ENCODE measurements around the gene ARCN1. TPM values are rescaled to one million over a fixed set of nuclear protein-coding genes. Genes with fewer than 3 reads are reported as not detected.
A peak's percentile ranks its signal among the peaks of the same experiment; 100 is the strongest.

The ARCN1 gene
- total RNA-seq, 2 donors from 2014 or later, result 116 to 125 TPM

DNA sequence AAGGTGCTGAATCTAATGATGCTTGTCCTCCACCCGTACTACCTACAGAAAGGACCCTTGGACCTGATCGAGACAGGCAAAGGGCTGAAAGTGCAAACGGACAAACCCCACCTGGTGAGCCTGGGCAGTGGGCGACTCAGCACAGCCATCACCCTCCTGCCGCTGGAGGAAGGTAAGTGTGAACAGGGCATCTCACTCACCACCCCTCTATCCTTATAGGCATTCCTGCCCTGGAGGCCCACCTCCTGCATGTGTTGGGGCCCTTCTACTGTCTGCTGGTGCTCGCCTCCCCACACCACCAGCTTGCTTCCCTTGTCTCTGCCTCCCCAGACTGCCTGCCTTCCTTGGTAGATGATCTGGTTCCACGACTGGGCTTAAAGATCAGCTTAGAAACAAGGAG lies 42.3 kb downstream of the ARCN1 start:
- ATAC-seq (ENCODE audit: insufficient number of reproducible peaks, low FRiP score, low read depth) (no peak), DNase-seq (ENCODE audit: low spot score) (no peak)
- Histone ChIP-seq H3K4me3 (no peak overlapping the region), H3K27me3 (replicated peaks; ENCODE audit: insufficient read depth) (no peaks in the 10 kb centered on the region), H3K9me3 (no peaks in the 10 kb centered on the region), H3K36me3 (peaks cover 25% of the 10 kb centered on the region), H3K4me1 (ENCODE audit: control insufficient read depth in 1 of 2, low read depth in 2 of 2) (peaks cover 25 to 55% of the 10 kb centered on the region in 2 donors), H3K27ac (peak overlapping the region; percentile 5 to 89)
- TF ChIP-seq, protein P1, sequence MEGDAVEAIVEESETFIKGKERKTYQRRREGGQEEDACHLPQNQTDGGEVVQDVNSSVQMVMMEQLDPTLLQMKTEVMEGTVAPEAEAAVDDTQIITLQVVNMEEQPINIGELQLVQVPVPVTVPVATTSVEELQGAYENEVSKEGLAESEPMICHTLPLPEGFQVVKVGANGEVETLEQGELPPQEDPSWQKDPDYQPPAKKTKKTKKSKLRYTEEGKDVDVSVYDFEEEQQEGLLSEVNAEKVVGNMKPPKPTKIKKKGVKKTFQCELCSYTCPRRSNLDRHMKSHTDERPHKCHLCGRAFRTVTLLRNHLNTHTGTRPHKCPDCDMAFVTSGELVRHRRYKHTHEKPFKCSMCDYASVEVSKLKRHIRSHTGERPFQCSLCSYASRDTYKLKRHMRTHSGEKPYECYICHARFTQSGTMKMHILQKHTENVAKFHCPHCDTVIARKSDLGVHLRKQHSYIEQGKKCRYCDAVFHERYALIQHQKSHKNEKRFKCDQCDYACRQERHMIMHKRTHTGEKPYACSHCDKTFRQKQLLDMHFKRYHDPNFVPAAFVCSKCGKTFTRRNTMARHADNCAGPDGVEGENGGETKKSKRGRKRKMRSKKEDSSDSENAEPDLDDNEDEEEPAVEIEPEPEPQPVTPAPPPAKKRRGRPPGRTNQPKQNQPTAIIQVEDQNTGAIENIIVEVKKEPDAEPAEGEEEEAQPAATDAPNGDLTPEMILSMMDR (IDR thresholded peaks at IDR 0.05), result no peak

- ATAC-seq (ENCODE audit: insufficient number of reproducible peaks, low FRiP score, low read depth) (no peak), DNase-seq (ENCODE audit: low spot score) (no peak)
- no peak overlapping the region for H3K4me3 ChIP-seq
- no peaks in the 10 kb centered on the region for H3K27me3 ChIP-seq (replicated peaks; ENCODE audit: insufficient read depth)
- TF ChIP-seq, protein P1 (IDR thresholded peaks at IDR 0.05), result no peak
- H3K27ac ChIP-seq, result peak overlapping the region; percentile 22 to 57
- H3K36me3 ChIP-seq, result peaks cover 25% of the 10 kb centered on the region
- H3K9me3 ChIP-seq, result no peaks in the 10 kb centered on the region
- H3K4me1 ChIP-seq (ENCODE audit: control insufficient read depth in 1 of 2, low read depth in 2 of 2), result peaks cover 30 to 55% of the 10 kb centered on the region in 2 donors
Observed at GRCh38 chr11:118615282-118615975, 43.2 kb downstream of the ARCN1 start.

DNA sequence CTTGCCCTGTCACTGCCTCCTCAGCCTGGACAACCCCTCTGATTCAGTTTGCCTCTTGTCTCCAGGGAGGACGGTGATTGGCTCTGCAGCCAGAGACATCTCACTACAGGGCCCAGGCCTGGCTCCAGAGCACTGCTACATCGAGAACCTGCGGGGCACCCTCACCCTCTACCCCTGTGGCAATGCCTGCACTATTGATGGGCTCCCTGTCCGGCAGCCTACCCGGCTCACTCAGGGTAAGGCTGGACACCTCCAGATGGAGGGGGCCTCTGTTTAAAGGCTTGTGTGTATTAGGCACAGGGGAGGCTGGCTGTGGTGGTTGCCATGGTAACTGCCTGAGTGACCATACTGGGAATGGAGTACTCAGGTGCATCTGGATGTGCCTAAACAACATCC lies 43.8 kb downstream of the ARCN1 start:
- Histone ChIP-seq H3K9me3 (no peaks in the 10 kb centered on the region), H3K4me1 (ENCODE audit: control insufficient read depth in 1 of 2, low read depth in 2 of 2) (peaks cover 34 to 57% of the 10 kb centered on the region in 2 donors), H3K36me3 (peaks cover 25% of the 10 kb centered on the region), H3K27ac (peak overlapping the region; percentile 22 to 57), H3K4me3 (no peak overlapping the region), H3K27me3 (replicated peaks; ENCODE audit: insufficient read depth) (no peaks in the 10 kb centered on the region)
- ATAC-seq (ENCODE audit: insufficient number of reproducible peaks, low FRiP score, low read depth) (no peak), DNase-seq (ENCODE audit: low spot score) (no peak)
- TF ChIP-seq, protein P1 (IDR thresholded peaks at IDR 0.05), result no peak

DNA sequence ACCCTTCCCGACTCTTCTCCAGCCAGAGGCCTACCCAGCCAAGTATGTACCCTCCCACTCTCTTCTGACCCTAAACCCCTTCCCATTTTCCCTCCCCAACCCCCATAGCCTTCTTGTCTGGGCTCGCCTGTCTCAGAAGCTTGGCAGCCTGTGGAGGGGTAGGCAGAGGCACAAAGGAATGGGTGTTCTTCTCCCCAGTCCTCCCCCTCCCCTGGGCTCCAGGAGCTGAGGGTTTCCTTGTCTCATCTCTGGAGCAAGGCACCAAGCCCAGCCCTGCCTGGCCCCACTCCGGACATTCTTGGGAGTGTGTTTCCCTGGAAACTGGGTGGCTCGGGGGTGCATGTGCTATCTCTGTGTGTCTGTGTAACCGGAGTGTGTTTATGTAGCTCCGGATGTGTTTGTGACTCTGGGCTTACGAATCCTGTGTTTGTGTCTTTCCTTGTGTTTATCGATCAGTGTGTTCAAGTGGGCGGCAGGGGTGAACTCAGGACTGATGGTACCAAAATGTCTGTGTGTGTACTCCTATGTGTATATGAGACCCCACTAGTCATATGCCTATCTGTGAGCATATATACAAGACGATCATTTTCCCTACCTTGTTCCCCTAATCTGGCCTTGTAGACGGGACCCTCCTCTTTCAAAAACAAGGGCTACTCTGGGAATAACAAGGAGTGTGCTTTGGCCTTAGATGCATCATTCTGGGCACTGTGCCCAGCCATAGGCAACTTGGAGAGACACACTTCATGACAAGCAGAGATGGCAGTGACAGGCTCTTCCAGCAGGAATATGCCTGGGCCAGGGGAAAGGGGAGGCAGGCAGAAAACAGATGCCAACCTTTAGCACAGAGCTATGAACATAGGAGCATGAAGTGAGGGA lies 46.1 kb downstream of the ARCN1 start:
- Histone ChIP-seq H3K27me3 (replicated peaks; ENCODE audit: insufficient read depth) (no peaks in the 10 kb centered on the region), H3K4me3 (no peak overlapping the region), H3K27ac (peak overlapping the region; percentile 89 to 98), H3K4me1 (ENCODE audit: control insufficient read depth in 1 of 2, low read depth in 2 of 2) (peaks cover 31 to 61% of the 10 kb centered on the region in 2 donors), H3K36me3 (peaks cover 25% of the 10 kb centered on the region), H3K9me3 (no peaks in the 10 kb centered on the region)
- TF ChIP-seq, protein P1 (IDR thresholded peaks at IDR 0.05), result no peak
- ATAC-seq (ENCODE audit: insufficient number of reproducible peaks, low FRiP score, low read depth) (no peak), DNase-seq (ENCODE audit: low spot score) (no peak)

- peak; percentile 24 for ATAC-seq (ENCODE audit: insufficient number of reproducible peaks, low FRiP score, low read depth)
- peaks cover 31 to 68% of the 10 kb centered on the region in 2 donors for H3K4me1 ChIP-seq (ENCODE audit: control insufficient read depth in 1 of 2, low read depth in 2 of 2)
- H3K27me3 ChIP-seq (replicated peaks; ENCODE audit: insufficient read depth), result no peaks in the 10 kb centered on the region
- peaks cover 21% of the 10 kb centered on the region for H3K36me3 ChIP-seq
- peak overlapping the region; percentile 89 to 98 for H3K27ac ChIP-seq
- H3K4me3 ChIP-seq, result peak overlapping the region; percentile 31
- no peak for DNase-seq (ENCODE audit: low spot score)
- no peaks in the 10 kb centered on the region for H3K9me3 ChIP-seq
- TF ChIP-seq, protein P1 (IDR thresholded peaks at IDR 0.05), result no peak
Observed at GRCh38 chr11:118618991-118619375, 46.8 kb downstream of the ARCN1 start.

Data from thoracic aorta (tissue), 2 donors.